Mononuclear cell (primary cell): Measurements from ENCODE around the gene FGF23. TPM values are rescaled to one million over a fixed set of nuclear protein-coding genes. Genes with fewer than 3 reads are reported as not detected.
"Not testable (repeated sequence)": the region's sequence is repeated elsewhere in the genome, so short reads cannot be mapped to it uniquely, and the experiment has no call there.

Experiments used
- H3K27me3 ChIP-seq: 2 replicates; pipeline ENCODE4 v1.6.0; 2011; ENCODE audit warnings: low read length, control low read depth; ENCODE audit not compliant: insufficient read depth
- H3K4me1 ChIP-seq: 2 replicates; pipeline ENCODE4 v1.5.1; 2011; ENCODE audit warnings: mild to moderate bottlenecking, low read length, control low read depth; ENCODE audit not compliant: insufficient read depth
- H3K4me3 ChIP-seq: 2 replicates; pipeline ENCODE4 v1.5.1; 2011; ENCODE audit warnings: mild to moderate bottlenecking, low read length, moderate library complexity
- H3K9me3 ChIP-seq: 2 replicates; pipeline ENCODE4 v1.5.1; 2011; ENCODE audit warnings: low read depth, mild to moderate bottlenecking, control low read depth, low read length
- total RNA-seq: library from RNA; depleted of rRNA; stranded (reverse); fragments of >200 nt; gene quantifications from one replicate; pipeline ENCODE4 v1.2.3, GENCODE V29; 2012

Gene FGF23
- total RNA-seq = not detected

DNA sequence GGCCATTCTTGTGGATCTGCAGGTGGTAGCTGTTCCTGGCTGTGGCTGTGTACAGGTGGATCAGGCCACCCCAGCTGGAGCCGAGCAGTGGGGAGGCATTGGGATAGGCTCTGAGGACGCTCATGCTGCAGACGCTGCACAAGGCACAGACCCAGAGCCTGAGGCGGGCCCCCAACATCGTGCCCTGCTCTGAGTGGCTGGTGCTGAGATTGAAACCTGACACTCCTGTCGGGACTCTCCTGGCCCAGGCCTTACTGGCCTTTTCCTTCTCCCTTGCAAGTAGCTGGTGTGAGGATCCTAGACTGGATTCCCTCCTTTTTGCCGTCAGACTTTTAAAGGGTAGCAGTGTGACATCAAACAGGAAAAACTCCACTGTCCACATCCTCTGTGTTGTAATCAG, at the start of gene FGF23:
Gene FGF23, minus strand, starts transcription at position 308 of the 400 bp plus-strand sequence. Its CDS starts 130 bp downstream, at position 178.
- Histone ChIP-seq H3K4me1 (no peaks in the 10 kb centered on the region), H3K4me3 (no peak within 1 kb of the TSS), H3K9me3 (no peaks in the 10 kb centered on the region), H3K27me3 (peaks cover 25% of the 10 kb centered on the region)

DNA sequence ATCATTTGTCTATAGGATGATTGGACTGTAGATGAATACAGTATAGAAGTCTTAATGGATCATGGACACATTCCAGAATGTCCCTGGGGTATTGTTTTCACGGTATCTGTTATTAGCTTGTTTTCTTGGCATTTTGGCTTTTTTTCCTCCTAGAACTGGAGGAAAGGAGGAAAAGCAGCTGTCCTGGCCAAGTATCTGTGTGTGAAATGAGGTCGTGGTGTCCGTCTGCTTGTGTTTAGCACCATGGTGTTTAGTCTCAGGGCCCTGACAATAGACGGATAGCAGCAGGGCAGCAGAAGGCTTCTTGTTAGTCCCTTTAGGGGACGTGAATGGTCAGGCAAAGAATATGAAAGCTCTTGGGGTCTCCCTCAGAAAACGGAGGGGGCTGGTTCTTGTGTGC, 44.9 kb upstream of the FGF23 start:
- Histone ChIP-seq H3K27me3 (no peaks in the 10 kb centered on the region), H3K9me3 (no peaks in the 10 kb centered on the region), H3K4me1 (no peaks in the 10 kb centered on the region), H3K4me3 (no peak overlapping the region)

DNA sequence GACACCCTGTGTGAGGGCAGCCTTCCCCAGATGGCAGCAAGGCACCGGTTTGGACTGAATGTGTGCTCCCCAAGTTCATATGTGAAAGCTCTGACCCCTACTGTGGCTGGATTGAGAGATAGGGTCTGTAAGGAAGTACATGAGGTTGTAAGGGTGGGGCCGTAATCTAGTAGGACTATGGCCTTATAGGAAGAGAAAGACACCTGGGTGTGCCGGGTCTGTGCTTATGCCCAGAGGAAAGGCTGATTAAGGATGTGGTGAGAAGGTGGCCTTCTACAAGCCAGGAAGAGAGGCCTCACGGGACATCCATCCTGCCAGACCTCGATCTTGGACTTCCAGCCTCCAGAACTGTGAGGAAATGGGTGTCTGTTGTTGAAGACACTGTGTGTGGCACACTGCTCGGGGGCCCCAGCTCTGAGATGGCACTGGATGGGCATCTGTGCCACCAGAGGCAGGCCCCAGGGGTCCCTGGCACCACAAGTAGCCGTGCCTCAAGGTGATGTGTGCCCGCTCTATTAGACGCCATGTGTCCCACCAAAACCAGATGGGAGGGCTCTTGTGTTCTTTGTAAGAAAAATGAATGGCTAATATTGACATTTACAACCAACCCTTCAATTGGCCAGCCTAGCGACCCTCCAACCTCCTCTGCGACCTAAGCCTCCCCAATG, 44.1 kb upstream of the FGF23 start:
- H3K27me3 ChIP-seq = no peaks in the 10 kb centered on the region

DNA sequence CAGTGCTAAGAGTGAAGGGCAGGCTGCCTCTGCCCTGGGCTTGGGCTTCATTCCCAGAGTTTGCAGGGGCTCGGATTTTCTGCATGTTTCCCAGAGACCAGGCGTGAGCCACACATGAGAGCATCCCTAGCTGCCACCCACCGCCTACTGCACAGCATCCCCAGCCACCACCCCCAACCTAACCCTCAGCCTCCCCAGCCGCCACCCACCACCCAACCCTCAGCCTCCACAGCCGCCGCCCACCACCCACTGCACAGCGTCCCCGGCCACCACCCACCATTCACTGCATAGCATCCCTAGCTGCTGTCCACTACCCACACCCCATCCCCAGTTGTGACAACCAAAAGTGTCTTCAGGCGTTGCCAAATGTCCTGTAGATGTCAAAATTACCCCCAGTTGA, 43.5 kb upstream of the FGF23 start:
- no peaks in the 10 kb centered on the region for H3K27me3 ChIP-seq
- H3K9me3 ChIP-seq = no peaks in the 10 kb centered on the region
- H3K4me1 ChIP-seq = no peaks in the 10 kb centered on the region
- H3K4me3 ChIP-seq = no peak overlapping the region

More for the DNA sequence above, 44.1 kb upstream of the FGF23 start:
- no peaks in the 10 kb centered on the region for H3K4me1 ChIP-seq
- H3K4me3 ChIP-seq = no peak overlapping the region
- no peaks in the 10 kb centered on the region for H3K9me3 ChIP-seq

DNA sequence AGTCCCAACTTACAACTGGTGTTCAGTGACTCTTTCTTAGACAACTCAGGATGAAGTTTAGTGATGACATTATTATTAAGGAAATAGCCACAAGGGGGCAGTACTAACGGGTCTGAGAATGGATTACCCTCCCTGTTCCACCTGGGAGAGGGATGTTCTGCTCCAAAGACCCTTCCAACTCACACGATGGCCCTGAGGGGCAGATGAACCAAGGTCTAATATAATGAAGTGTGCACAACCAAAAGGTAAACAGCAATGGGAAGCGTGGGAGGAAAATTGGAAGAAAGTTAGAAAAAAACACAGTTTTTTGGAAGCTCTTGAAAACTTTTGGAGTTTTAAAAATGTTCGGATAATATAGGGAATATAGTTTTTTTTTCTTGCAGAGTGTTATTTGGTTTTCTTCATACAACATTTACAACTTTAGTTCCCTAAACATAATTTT, 42.1 kb upstream of the FGF23 start:
- H3K27me3 ChIP-seq = peaks cover 2% of the 10 kb centered on the region
- no peaks in the 10 kb centered on the region for H3K9me3 ChIP-seq
- H3K4me1 ChIP-seq = no peaks in the 10 kb centered on the region
- no peak overlapping the region for H3K4me3 ChIP-seq

- no peaks in the 10 kb centered on the region for H3K9me3 ChIP-seq
- no peak overlapping the region for H3K4me3 ChIP-seq
- peaks cover 3% of the 10 kb centered on the region for H3K4me1 ChIP-seq
- H3K27me3 ChIP-seq = peaks cover 14% of the 10 kb centered on the region
Measured at GRCh38 chr12:4420138-4420670, 40.7 kb upstream of the FGF23 start.

DNA sequence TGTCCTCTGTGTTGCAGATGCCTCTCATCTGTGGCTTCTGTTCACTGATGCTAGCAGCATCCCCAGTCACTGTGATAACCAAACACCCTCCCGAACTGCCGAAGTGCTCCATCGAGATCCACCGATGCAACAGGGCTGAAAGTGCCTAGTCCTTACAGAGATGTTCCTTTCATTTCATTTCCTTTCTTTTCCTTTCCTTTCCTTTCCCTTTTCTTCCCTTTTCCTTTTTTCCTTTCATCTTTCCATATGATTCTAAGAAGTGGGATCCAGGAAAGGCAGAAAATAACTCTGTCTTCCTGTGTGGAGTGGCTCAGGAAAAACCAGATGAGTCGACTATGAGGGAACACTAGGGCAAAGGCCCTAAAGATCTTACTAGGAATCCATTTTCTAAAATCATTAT, 39.4 kb upstream of the FGF23 start:
- no peaks in the 10 kb centered on the region for H3K9me3 ChIP-seq
- peaks cover 18% of the 10 kb centered on the region for H3K27me3 ChIP-seq
- no peak overlapping the region for H3K4me3 ChIP-seq
- peaks cover 4% of the 10 kb centered on the region for H3K4me1 ChIP-seq

- Histone ChIP-seq H3K4me3 (no peak overlapping the region), H3K4me1 (peaks cover 4% of the 10 kb centered on the region), H3K27me3 (peaks cover 18% of the 10 kb centered on the region), H3K9me3 (no peaks in the 10 kb centered on the region)
Measured at GRCh38 chr12:4417936-4418335, 38.4 kb upstream of the FGF23 start.

DNA sequence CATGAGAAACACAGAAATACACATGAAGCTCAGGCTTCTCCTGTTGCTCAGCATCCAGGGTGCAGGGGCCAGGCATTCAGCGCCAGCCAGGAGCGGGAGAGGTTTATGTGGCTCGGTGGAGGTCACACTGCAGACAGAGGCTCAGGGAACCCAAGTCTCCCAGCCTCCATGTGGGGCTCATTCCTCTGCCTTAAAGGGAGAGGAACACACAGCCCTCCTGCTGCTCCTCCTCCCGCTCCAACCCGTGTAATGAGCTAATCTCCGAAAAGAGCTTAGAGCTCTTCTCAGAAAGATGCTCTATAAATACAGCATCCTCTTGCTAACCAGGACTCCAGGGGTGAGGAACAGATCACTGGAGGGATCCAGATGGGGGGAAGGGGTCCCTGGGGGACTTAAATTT, 37.9 kb upstream of the FGF23 start:
- Histone ChIP-seq H3K9me3 (no peaks in the 10 kb centered on the region), H3K4me3 (no peak overlapping the region), H3K4me1 (peaks cover 4% of the 10 kb centered on the region), H3K27me3 (peaks cover 18% of the 10 kb centered on the region)

DNA sequence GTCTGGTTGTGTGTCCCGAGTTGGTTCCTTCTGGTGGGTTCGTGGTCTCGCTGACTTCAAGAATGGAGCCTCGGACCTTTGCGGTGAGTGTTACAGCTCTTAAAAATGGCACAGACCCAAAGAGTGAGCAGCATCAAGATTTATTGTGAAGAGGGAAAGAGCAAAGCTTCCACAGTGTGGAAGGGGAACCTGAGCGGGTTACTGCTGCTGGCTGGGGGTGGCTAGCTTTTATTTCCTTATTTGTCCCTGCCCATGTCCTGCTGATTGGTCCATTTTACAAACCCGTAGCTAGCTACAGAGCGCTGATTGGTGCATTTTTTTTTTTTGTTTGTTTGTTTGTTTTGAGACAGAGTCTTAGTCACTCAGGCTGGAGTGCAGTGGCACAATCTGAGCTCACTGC, 36.8 kb upstream of the FGF23 start:
- Histone ChIP-seq H3K4me3 (no peak overlapping the region), H3K27me3 (peaks cover 18% of the 10 kb centered on the region), H3K9me3 (no peaks in the 10 kb centered on the region), H3K4me1 (peaks cover 4% of the 10 kb centered on the region)

GRCh38 chr12:4412465-4412864, 33.0 kb upstream of the FGF23 start:
- Histone ChIP-seq H3K9me3 (no peaks in the 10 kb centered on the region), H3K4me1 (peaks cover 4% of the 10 kb centered on the region), H3K4me3 (no peak overlapping the region), H3K27me3 (peaks cover 18% of the 10 kb centered on the region)

GRCh38 chr12:4412056-4412455, 32.5 kb upstream of the FGF23 start:
- Histone ChIP-seq H3K9me3 (no peaks in the 10 kb centered on the region), H3K27me3 (peaks cover 17% of the 10 kb centered on the region), H3K4me1 (peaks cover 4% of the 10 kb centered on the region), H3K4me3 (no peak overlapping the region)

- Histone ChIP-seq H3K9me3 (no peaks in the 10 kb centered on the region), H3K4me3 (no peak overlapping the region), H3K4me1 (no peaks in the 10 kb centered on the region), H3K27me3 (no peaks in the 10 kb centered on the region)
Measured at GRCh38 chr12:4407136-4407535, 27.6 kb upstream of the FGF23 start.

DNA sequence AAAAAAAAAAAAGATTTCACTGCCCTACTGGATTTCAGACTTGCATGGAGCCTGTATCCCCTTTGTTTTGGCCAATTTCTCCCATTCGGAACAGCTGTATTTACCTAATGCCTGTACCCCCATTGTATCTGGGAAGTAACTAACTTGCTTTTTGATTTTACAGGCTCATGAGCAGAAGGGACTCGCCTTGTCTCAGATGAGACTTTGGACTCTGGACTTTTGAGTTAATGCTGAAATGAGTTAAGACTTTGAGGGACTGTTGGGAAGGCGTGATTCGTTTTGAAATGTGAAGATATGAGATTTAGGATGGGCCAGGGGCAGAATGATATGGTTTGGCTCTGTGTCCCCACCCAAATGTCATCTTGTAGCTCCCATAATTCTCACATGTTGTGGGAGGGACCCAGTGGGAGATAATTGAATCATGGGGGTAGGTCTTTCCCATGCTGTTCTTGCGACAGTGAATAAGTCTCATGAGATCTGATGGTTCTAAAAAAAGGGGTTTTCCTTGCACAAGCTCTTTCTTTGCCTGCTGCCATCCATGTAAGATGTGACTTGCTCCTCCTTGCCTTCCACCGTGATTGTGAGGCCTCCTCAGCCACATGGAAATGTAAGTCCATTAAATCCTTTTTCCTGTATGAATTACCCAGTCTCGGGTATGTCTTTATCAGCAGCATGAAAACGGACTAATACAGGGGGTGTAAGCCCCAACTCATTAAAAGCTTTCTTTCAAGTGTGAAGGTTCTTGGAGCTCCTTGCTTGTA, 25.5 kb upstream of the FGF23 start:
- H3K4me1 ChIP-seq, H3K4me3 ChIP-seq, H3K27me3 ChIP-seq, H3K9me3 ChIP-seq: not testable (repeated sequence)

DNA sequence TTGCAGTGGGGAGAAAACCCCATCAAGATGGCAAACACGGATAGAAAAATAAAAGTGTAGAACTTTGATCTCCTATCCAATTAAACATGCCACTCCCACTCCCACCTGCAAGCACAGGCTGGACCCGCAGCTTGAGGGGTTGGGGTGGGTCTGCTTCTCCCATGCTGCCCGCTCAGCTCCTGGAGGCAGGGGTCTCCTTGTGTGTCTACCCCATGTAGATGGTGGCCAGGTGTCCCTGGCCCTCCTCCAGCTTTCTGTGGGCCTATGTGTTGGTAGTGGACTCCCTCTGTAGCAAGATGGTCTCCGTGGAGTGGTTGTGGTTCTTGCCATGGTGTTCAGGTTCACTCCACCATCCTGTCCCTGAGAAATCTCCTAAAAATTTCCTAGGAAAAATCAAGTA, 23.5 kb upstream of the FGF23 start:
- H3K4me1 ChIP-seq = no peaks in the 10 kb centered on the region
- no peak overlapping the region for H3K4me3 ChIP-seq
- H3K9me3 ChIP-seq = no peaks in the 10 kb centered on the region
- H3K27me3 ChIP-seq = no peaks in the 10 kb centered on the region
